ENCODE results near the gene PTPRG.

GRCh38 chr3:62114763-62115162 is 553.4 kb downstream of the PTPRG start:
- TF ChIP-seq CTCF (IDR thresholded peaks at IDR 0.05) (no peak), SIN3A (IDR thresholded peaks at IDR 0.05; ENCODE audit: borderline replicate concordance, insufficient read depth, low read depth, low read length) (no peak), TCF7L2 (IDR thresholded peaks at IDR 0.05; ENCODE audit: low read depth, low read length) (no peak), POLR2AphosphoS5 (IDR thresholded peaks at IDR 0.05; ENCODE audit: low read depth, low read length) (no peak), REST (IDR thresholded peaks at IDR 0.05; ENCODE audit: insufficient read depth in 1 of 2, low read depth in 2 of 2, low read length in 1 of 2) (no peak)

All from Panc1 (cell line).